Kidney (tissue), 14 donors: Measurements from ENCODE around the gene ARVCF. TPM values are rescaled to one million over a fixed set of nuclear protein-coding genes. Genes with fewer than 3 reads are reported as not detected.

Experiments
- DNase-seq, 5 donors: peaks; one replicate each; pipeline ENCODE4 v3.0.0-alpha.2; 2013 to 2020
- FAIRE-seq: peaks from 2 replicates; lab custom pipeline; 2012; peaks lifted over from hg19 to GRCh38; lab: Jason Lieb, UNC
- H3K27ac ChIP-seq, 2 donors: one replicate each; pipeline ENCODE4 v1.7.0; 2013; ENCODE audit warnings: low read depth in 2 of 2, low read length in 2 of 2, inconsistent platforms in 1 of 2
- H3K27me3 ChIP-seq: one replicate; pipeline ENCODE4 v1.7.1; 2013; ENCODE audit warnings: low read length, inconsistent platforms; ENCODE audit not compliant: control insufficient read depth, insufficient read depth
- H3K36me3 ChIP-seq, 3 donors: one replicate each; pipeline versions ENCODE4 v1.7.0 to v1.7.1; 2013; ENCODE audit warnings: low read length in 3 of 3, control low read depth in 1 of 3, inconsistent platforms in 1 of 3; ENCODE audit not compliant: insufficient read depth in 3 of 3, control insufficient read depth in 2 of 3
- H3K4me1 ChIP-seq, 3 donors: one replicate each; pipeline versions ENCODE4 v1.7.0 to v1.7.1; 2013; ENCODE audit warnings: low read length in 3 of 3, inconsistent platforms in 1 of 3, low read depth in 1 of 3; ENCODE audit not compliant: control insufficient read depth in 2 of 3, insufficient read depth in 2 of 3
- H3K4me3 ChIP-seq, 3 donors: one replicate each; pipeline versions ENCODE4 v1.7.0 to v1.8.1; 2013; ENCODE audit warnings: low read length in 3 of 3, control low read depth in 1 of 3, inconsistent platforms in 1 of 3
- H3K9ac ChIP-seq, 3 donors: one replicate each; pipeline versions ENCODE4 v1.7.0 to v1.7.1; 2013; ENCODE audit warnings: low read length in 3 of 3, control low read depth in 1 of 3, inconsistent platforms in 1 of 3
- H3K9me3 ChIP-seq, 3 donors: one replicate each; pipeline versions ENCODE4 v1.7.0 to v1.7.1; 2013; ENCODE audit warnings: low read length in 3 of 3, control low read depth in 1 of 3, inconsistent platforms in 1 of 3; ENCODE audit not compliant: control insufficient read depth in 2 of 3, insufficient read depth in 1 of 3
- CTCF ChIP-seq: IDR thresholded peaks from 3 replicates; pipeline ENCODE4 v1.5.1; 2012; ENCODE audit warnings: mild to moderate bottlenecking, moderate library complexity, borderline replicate concordance; ENCODE audit not compliant: insufficient read depth; ENCODE audit errors: extremely low read depth
- intact Hi-C: fragments of 100-400 bp; cut with DNase I; formaldehyde crosslinking; loops from one replicate; pipeline ENCODE4 v1.11.1; 2022
- polyA plus RNA-seq: library from polyadenylated mRNA; stranded (reverse); fragments of 350-450 nt; fragmentation: Illumina TruSeq; extraction: RNeasy Lipid Tissue Mini Kit (QIAGEN cat#74804); gene quantifications from one replicate; pipeline ENCODE4 v1.2.3, GENCODE V29; 2014; ENCODE audit warnings: low read depth, low replicate concordance; ENCODE audit not compliant: insufficient read depth
- total RNA-seq: library from RNA; stranded (reverse); fragmentation: NEBNext Ultra II Directional; extraction: Animal tissue kit (Norgen Biotek cat#: 25700); gene quantifications from one replicate; pipeline ENCODE4 v1.2.1, GENCODE V29; 2021
- donor health status: control.
- donor health status: control.
- donor health status: control.
- donor health status: control.
- donor health status: control.
- donor health status: DM: yes; HTN: yes; CAD: no.
- donor health status: Normal renal cell carcinoma (clear cell type).

ARVCF gene
- total and polyA plus RNA-seq, 2 donors from 2014 or later = 16.0 to 21.9 TPM

GRCh38 chr22:20056161-20056560 is 39.5 kb upstream of the ARVCF start:
- no peaks in the 10 kb centered on the region for H3K27me3 ChIP-seq
- H3K9me3 ChIP-seq = no peaks in the 10 kb centered on the region
- intact Hi-C loops = no loop called here
- H3K36me3 ChIP-seq = peaks cover 0 to 21% (median 7%) of the 10 kb centered on the region in 3 donors
- H3K4me1 ChIP-seq = peaks cover 0 to 2% (median 0%) of the 10 kb centered on the region in 3 donors
- H3K4me3 ChIP-seq = no peak overlapping the region
- TF ChIP-seq CTCF = no peak
- no peak overlapping the region for H3K9ac ChIP-seq
- DNase-seq (no peak), FAIRE-seq (no peak)
- H3K27ac ChIP-seq = no peak overlapping the region

- FAIRE-seq (no peak), DNase-seq (no peak)
- Histone ChIP-seq H3K27me3 (no peaks in the 10 kb centered on the region), H3K9me3 (no peaks in the 10 kb centered on the region), H3K4me1 (peaks cover 0 to 2% (median 0%) of the 10 kb centered on the region in 3 donors), H3K9ac (no peak overlapping the region), H3K4me3 (no peak overlapping the region), H3K27ac (no peak overlapping the region), H3K36me3 (peaks cover 0 to 21% (median 7%) of the 10 kb centered on the region in 3 donors)
- no peak for TF ChIP-seq CTCF
- intact Hi-C loops = no loop called here
These were observed 39.0 kb upstream of the ARVCF start for GRCh38 chr22:20055654-20056053.

GRCh38 chr22:20055144-20055543 is 38.5 kb upstream of the ARVCF start:
- Histone ChIP-seq H3K9me3 (no peaks in the 10 kb centered on the region), H3K27ac (no peak overlapping the region), H3K36me3 (peaks cover 0 to 21% (median 7%) of the 10 kb centered on the region in 3 donors), H3K9ac (no peak overlapping the region), H3K4me1 (peaks cover 0 to 2% (median 0%) of the 10 kb centered on the region in 3 donors), H3K4me3 (no peak overlapping the region), H3K27me3 (no peaks in the 10 kb centered on the region)
- intact Hi-C loops = no loop called here
- TF ChIP-seq CTCF = no peak
- FAIRE-seq (no peak), DNase-seq (no peak)

GRCh38 chr22:20054485-20054884 is 37.9 kb upstream of the ARVCF start:
- intact Hi-C loops = no loop called here
- H3K9me3 ChIP-seq = no peaks in the 10 kb centered on the region
- peaks cover 0 to 2% (median 0%) of the 10 kb centered on the region in 3 donors for H3K4me1 ChIP-seq

More at GRCh38 chr22:20054485-20054884, 37.9 kb upstream of the ARVCF start:
- FAIRE-seq = no peak
- no peaks in the 10 kb centered on the region for H3K27me3 ChIP-seq
- H3K36me3 ChIP-seq = peaks cover 0 to 21% (median 7%) of the 10 kb centered on the region in 3 donors
- H3K4me3 ChIP-seq = no peak overlapping the region
- no peak for TF ChIP-seq CTCF
- no peak for DNase-seq
- H3K9ac ChIP-seq = no peak overlapping the region
- no peak overlapping the region for H3K27ac ChIP-seq
